Measurements from ENCODE around the gene F13A1.

- no peak for TF ChIP-seq CTCF (optimal IDR thresholded peaks at IDR 0.05 in 1 of 3, IDR thresholded peaks at IDR 0.05 in 1 of 3, conservative IDR thresholded peaks at IDR 0.05 in 1 of 3; ENCODE audit: extremely low read depth in 1 of 3, insufficient read depth in 2 of 3, low read length in 3 of 3)
- no peak for TF ChIP-seq EZH2 (IDR thresholded peaks at IDR 0.05; ENCODE audit: low read length)
Observed at GRCh38 chr6:6123803-6124202, 196.7 kb downstream of the F13A1 start.

Data from keratinocyte (primary cell).